ENCODE results near the gene MMD.

GRCh38 chr17:55354941-55355340 lies 66.7 kb downstream of the MMD start:
- TF ChIP-seq CTCF (IDR thresholded peaks at IDR 0.05) (no peak), POLR2AphosphoS5 (IDR thresholded peaks at IDR 0.05; ENCODE audit: low read depth, low read length) (no peak), REST (IDR thresholded peaks at IDR 0.05; ENCODE audit: insufficient read depth in 1 of 2, low read depth in 2 of 2, low read length in 1 of 2) (no peak)
